Muscle of leg (tissue), 11 donors: ENCODE measurements around the gene GRK3. TPM values are rescaled to one million over a fixed set of nuclear protein-coding genes. Genes with fewer than 3 reads are reported as not detected.
"Not testable (repeated sequence)": the region's sequence is repeated elsewhere in the genome, so short reads cannot be mapped to it uniquely, and the experiment has no call there.

Source experiments
- DNase-seq: peaks from one replicate; pipeline ENCODE4 v3.0.0; 2013
- H3K27ac ChIP-seq: one replicate; pipeline ENCODE4 v1.5.1; 2013; ENCODE audit warnings: mild to moderate bottlenecking, low read length, control low read depth
- H3K27me3 ChIP-seq: one replicate; pipeline ENCODE4 v1.6.1; 2013; ENCODE audit warnings: low read length; ENCODE audit not compliant: control insufficient read depth, insufficient read depth
- H3K36me3 ChIP-seq: one replicate; pipeline ENCODE4 v1.6.1; 2013; ENCODE audit warnings: low read length; ENCODE audit not compliant: control insufficient read depth, insufficient read depth
- H3K4me1 ChIP-seq: one replicate; pipeline ENCODE4 v1.6.1; 2013; ENCODE audit warnings: low read length; ENCODE audit not compliant: control insufficient read depth, insufficient read depth
- H3K4me3 ChIP-seq: one replicate; pipeline ENCODE4 v1.5.1; 2013; ENCODE audit warnings: low read length, control low read depth
- H3K9me3 ChIP-seq: replicated peaks from 2 replicates; pipeline ENCODE4 v1.6.1; 2013; ENCODE audit warnings: low read depth, low read length; ENCODE audit not compliant: control insufficient read depth
- WGBS: methylation state at CpG from one replicate; pipeline ENCODE4 v1.1.5; 2013; ENCODE audit warnings: missing lambda C conversion rate; ENCODE audit not compliant: insufficient coverage; 5-methylcytosine and 5-hydroxymethylcytosine counted together
- polyA plus RNA-seq, 8 donors: library from polyadenylated mRNA; unstranded; fragments of 120-200 nt; gene quantifications; one replicate each; pipeline versions ENCODE4 v1.2.1 to v1.2.3, GENCODE V29; 2013; ENCODE audit warnings: inconsistent platforms in 1 of 8, low replicate concordance in 1 of 8; ENCODE audit not compliant: insufficient read length in 8 of 8, insufficient read depth in 1 of 8
- total RNA-seq: library from RNA; stranded (reverse); fragments of 120-200 nt; gene quantifications from one replicate; pipeline ENCODE4 v1.2.4, GENCODE V29; 2013

Gene GRK3
- total and polyA plus RNA-seq, 9 donors, result 5.7 to 9.0 (median 7.2) TPM

- H3K36me3 ChIP-seq, result no peaks in the 10 kb centered on the region
- no peaks in the 10 kb centered on the region for H3K4me1 ChIP-seq
- WGBS, result 71% methylated on average over 6 of the region's 10 CpGs
- no peaks in the 10 kb centered on the region for H3K9me3 ChIP-seq
- no peak overlapping the region for H3K27ac ChIP-seq
- H3K27me3 ChIP-seq, result no peaks in the 10 kb centered on the region
- DNase-seq, result no peak
- no peak overlapping the region for H3K4me3 ChIP-seq
Measured at GRCh38 chr22:25548866-25549464, 15.5 kb upstream of the GRK3 start.

- Histone ChIP-seq H3K27me3 (no peaks in the 10 kb centered on the region), H3K36me3 (no peaks in the 10 kb centered on the region), H3K4me1 (peaks cover 14% of the 10 kb centered on the region), H3K27ac (no peak overlapping the region), H3K9me3 (no peaks in the 10 kb centered on the region), H3K4me3 (no peak overlapping the region)
- DNase-seq, result no peak
- no CpG with 5 or more reads among the region's 1 CpG for WGBS
Measured at GRCh38 chr22:25551396-25551795, 13.1 kb upstream of the GRK3 start.

- H3K9me3 ChIP-seq, DNase-seq, H3K27ac ChIP-seq, H3K27me3 ChIP-seq, H3K4me3 ChIP-seq, H3K36me3 ChIP-seq: not testable (repeated sequence)
- H3K4me1 ChIP-seq, result peaks cover 14% of the 10 kb centered on the region
- no CpG with 5 or more reads among the region's 1 CpG for WGBS
Measured at GRCh38 chr22:25552405-25552804, 12.1 kb upstream of the GRK3 start.

- Histone ChIP-seq H3K9me3 (no peaks in the 10 kb centered on the region), H3K27me3 (no peaks in the 10 kb centered on the region), H3K4me1 (peaks cover 14% of the 10 kb centered on the region), H3K4me3 (no peak overlapping the region), H3K36me3 (no peaks in the 10 kb centered on the region), H3K27ac (no peak overlapping the region)
- no peak for DNase-seq
- WGBS, result no CpG with 5 or more reads among the region's 2 CpGs
Measured at GRCh38 chr22:25553131-25553530, 11.3 kb upstream of the GRK3 start.

- H3K36me3 ChIP-seq, result no peaks in the 10 kb centered on the region
- no peak overlapping the region for H3K27ac ChIP-seq
- no peaks in the 10 kb centered on the region for H3K9me3 ChIP-seq
- peak; percentile 66 for DNase-seq
- H3K4me3 ChIP-seq, result no peak overlapping the region
- peaks cover 14% of the 10 kb centered on the region for H3K4me1 ChIP-seq
- no peaks in the 10 kb centered on the region for H3K27me3 ChIP-seq
- 50% methylated on average over 1 of the region's 1 CpG for WGBS
Measured at GRCh38 chr22:25554238-25554671, 10.2 kb upstream of the GRK3 start.

GRCh38 chr22:25554689-25555088, 9.8 kb upstream of the GRK3 start:
- no peaks in the 10 kb centered on the region for H3K27me3 ChIP-seq
- H3K36me3 ChIP-seq, result no peaks in the 10 kb centered on the region
- H3K9me3 ChIP-seq, result no peaks in the 10 kb centered on the region
- peak; percentile 25 for DNase-seq
- H3K27ac ChIP-seq, result peak overlapping the region; percentile 13
- 56% methylated on average over 1 of the region's 2 CpGs for WGBS
- H3K4me1 ChIP-seq, result peaks cover 14% of the 10 kb centered on the region
- no peak overlapping the region for H3K4me3 ChIP-seq

- 0% methylated on average over 1 of the region's 4 CpGs for WGBS
- peak; percentile 72 for DNase-seq
- no peaks in the 10 kb centered on the region for H3K36me3 ChIP-seq
Measured at GRCh38 chr22:25555586-25555985, 8.9 kb upstream of the GRK3 start.

GRCh38 chr22:25557218-25557617, 7.3 kb upstream of the GRK3 start:
- Histone ChIP-seq H3K9me3 (no peaks in the 10 kb centered on the region), H3K4me3 (no peak overlapping the region), H3K27ac (no peak overlapping the region), H3K36me3 (no peaks in the 10 kb centered on the region), H3K4me1 (peaks cover 14% of the 10 kb centered on the region), H3K27me3 (no peaks in the 10 kb centered on the region)
- no peak for DNase-seq
- 94% methylated on average over 3 of the region's 5 CpGs for WGBS

More at GRCh38 chr22:25555586-25555985, 8.9 kb upstream of the GRK3 start:
- H3K27me3 ChIP-seq, result no peaks in the 10 kb centered on the region
- no peak overlapping the region for H3K4me3 ChIP-seq
- peak overlapping the region; percentile 3 for H3K27ac ChIP-seq
- H3K4me1 ChIP-seq, result peaks cover 14% of the 10 kb centered on the region
- H3K9me3 ChIP-seq, result no peaks in the 10 kb centered on the region

GRCh38 chr22:25558341-25558740, 6.1 kb upstream of the GRK3 start:
- Histone ChIP-seq H3K27ac (no peak overlapping the region), H3K36me3 (no peaks in the 10 kb centered on the region), H3K4me1 (peaks cover 16% of the 10 kb centered on the region), H3K4me3 (no peak overlapping the region), H3K27me3 (no peaks in the 10 kb centered on the region), H3K9me3 (no peaks in the 10 kb centered on the region)
- DNase-seq, result no peak
- WGBS, result 53% methylated on average over 3 of the region's 4 CpGs

- peaks cover 21% of the 10 kb centered on the region for H3K4me1 ChIP-seq
- H3K27me3 ChIP-seq, H3K27ac ChIP-seq, H3K9me3 ChIP-seq, H3K4me3 ChIP-seq, H3K36me3 ChIP-seq, DNase-seq: not testable (repeated sequence)
- no CpG with 5 or more reads among the region's 4 CpGs for WGBS
Measured at GRCh38 chr22:25559910-25560309, 4.6 kb upstream of the GRK3 start.

GRCh38 chr22:25561182-25561581, 3.3 kb upstream of the GRK3 start:
- no CpG with 5 or more reads among the region's 3 CpGs for WGBS
- H3K27ac ChIP-seq, DNase-seq, H3K4me3 ChIP-seq, H3K36me3 ChIP-seq, H3K27me3 ChIP-seq, H3K9me3 ChIP-seq: not testable (repeated sequence)
- H3K4me1 ChIP-seq, result peaks cover 18% of the 10 kb centered on the region
